SK-N-SH treated with all-trans-retinoic acid at 6 μM for 48 hours (cell line): ENCODE data around the gene MYOCD.

ENCODE experiments used
- ARNTL ChIP-seq: fragments of 450-650 bp; formaldehyde crosslinking; IDR thresholded peaks from 2 replicates; pipeline ENCODE4 v1.5.0; 2020; ENCODE audit warnings: low read depth, mild to moderate bottlenecking, moderate library complexity, borderline replicate concordance
- CSDC2 ChIP-seq: fragments of 250-450 bp; sonication (Bioruptor Pico); IDR thresholded peaks from 2 replicates; pipeline ENCODE4 v1.5.0; 2020; ENCODE audit warnings: mild to moderate bottlenecking, moderate library complexity
- ISL1 ChIP-seq: fragments of 250-450 bp; sonication (Bioruptor Pico); IDR thresholded peaks from 2 replicates; pipeline ENCODE4 v2.1.2; 2022; ENCODE audit warnings: mild to moderate bottlenecking, moderate library complexity
- RARB ChIP-seq: fragments of 250-450 bp; sonication (Bioruptor Pico); IDR thresholded peaks from 2 replicates; pipeline ENCODE4 v1.8.0; 2021; ENCODE audit warnings: mild to moderate bottlenecking, moderate library complexity
- TOX ChIP-seq: fragments of 250-450 bp; sonication (Bioruptor Pico); IDR thresholded peaks from 2 replicates; pipeline ENCODE4 v1.8.0; 2021; ENCODE audit warnings: mild to moderate bottlenecking, moderate library complexity, borderline replicate concordance
- ZC3H10 ChIP-seq: fragments of 250-450 bp; sonication (Bioruptor Pico); IDR thresholded peaks from 2 replicates; pipeline ENCODE4 v1.5.1; 2021; ENCODE audit warnings: mild to moderate bottlenecking, moderate library complexity
- ZFP3 ChIP-seq: fragments of 250-450 bp; sonication (Bioruptor Pico); IDR thresholded peaks from 2 replicates; pipeline ENCODE4 v1.5.0; 2020; ENCODE audit warnings: mild to moderate bottlenecking, moderate library complexity
- ZFP30 ChIP-seq: fragments of 450-650 bp; formaldehyde crosslinking; IDR thresholded peaks from 2 replicates; pipeline ENCODE4 v1.5.0; 2022; ENCODE audit warnings: mild to moderate bottlenecking, moderate library complexity
- TF ChIP-seq, protein P1 (sequence below): fragments of 250-450 bp; sonication (Bioruptor Pico); IDR thresholded peaks from 2 replicates; pipeline ENCODE4 v1.8.0; 2020; ENCODE audit warnings: mild to moderate bottlenecking, moderate library complexity, borderline replicate concordance
- TF ChIP-seq, protein P2 (sequence below): fragments of 250-450 bp; sonication (Bioruptor Pico); IDR thresholded peaks from 2 replicates; pipeline ENCODE4 v1.5.1; 2021; ENCODE audit warnings: mild to moderate bottlenecking, moderate library complexity
- TF ChIP-seq, protein P3 (sequence below): fragments of 250-450 bp; sonication (Bioruptor Pico); IDR thresholded peaks from 2 replicates; pipeline ENCODE4 v1.5.0; 2020; ENCODE audit warnings: mild to moderate bottlenecking, moderate library complexity

DNA sequence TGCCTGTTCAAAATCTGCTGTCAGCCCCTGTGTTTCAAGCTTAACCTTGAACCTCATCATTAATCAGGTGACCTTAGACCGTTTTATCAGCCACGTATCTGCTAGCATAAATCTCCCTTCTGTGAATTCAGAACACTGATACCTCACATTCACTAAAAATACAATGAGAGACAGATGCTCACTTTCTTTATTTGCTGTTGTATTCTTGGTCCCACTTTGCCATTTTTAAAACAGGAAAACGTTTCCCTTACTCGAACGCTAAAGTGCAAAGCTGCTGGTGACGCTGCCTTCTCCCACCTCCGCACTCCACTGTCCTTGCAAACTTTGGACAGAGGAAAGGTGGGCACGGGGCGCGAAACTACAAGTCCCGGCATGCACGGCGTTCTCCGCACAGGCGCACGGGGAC, 123.4 kb downstream of the MYOCD start:
- no peak for TF ChIP-seq ARNTL (CRISPR knock-in tag)
- TF ChIP-seq, protein P1, sequence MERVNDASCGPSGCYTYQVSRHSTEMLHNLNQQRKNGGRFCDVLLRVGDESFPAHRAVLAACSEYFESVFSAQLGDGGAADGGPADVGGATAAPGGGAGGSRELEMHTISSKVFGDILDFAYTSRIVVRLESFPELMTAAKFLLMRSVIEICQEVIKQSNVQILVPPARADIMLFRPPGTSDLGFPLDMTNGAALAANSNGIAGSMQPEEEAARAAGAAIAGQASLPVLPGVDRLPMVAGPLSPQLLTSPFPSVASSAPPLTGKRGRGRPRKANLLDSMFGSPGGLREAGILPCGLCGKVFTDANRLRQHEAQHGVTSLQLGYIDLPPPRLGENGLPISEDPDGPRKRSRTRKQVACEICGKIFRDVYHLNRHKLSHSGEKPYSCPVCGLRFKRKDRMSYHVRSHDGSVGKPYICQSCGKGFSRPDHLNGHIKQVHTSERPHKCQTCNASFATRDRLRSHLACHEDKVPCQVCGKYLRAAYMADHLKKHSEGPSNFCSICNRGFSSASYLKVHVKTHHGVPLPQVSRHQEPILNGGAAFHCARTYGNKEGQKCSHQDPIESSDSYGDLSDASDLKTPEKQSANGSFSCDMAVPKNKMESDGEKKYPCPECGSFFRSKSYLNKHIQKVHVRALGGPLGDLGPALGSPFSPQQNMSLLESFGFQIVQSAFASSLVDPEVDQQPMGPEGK (CRISPR knock-in tag): no peak
- TF ChIP-seq, protein P2, sequence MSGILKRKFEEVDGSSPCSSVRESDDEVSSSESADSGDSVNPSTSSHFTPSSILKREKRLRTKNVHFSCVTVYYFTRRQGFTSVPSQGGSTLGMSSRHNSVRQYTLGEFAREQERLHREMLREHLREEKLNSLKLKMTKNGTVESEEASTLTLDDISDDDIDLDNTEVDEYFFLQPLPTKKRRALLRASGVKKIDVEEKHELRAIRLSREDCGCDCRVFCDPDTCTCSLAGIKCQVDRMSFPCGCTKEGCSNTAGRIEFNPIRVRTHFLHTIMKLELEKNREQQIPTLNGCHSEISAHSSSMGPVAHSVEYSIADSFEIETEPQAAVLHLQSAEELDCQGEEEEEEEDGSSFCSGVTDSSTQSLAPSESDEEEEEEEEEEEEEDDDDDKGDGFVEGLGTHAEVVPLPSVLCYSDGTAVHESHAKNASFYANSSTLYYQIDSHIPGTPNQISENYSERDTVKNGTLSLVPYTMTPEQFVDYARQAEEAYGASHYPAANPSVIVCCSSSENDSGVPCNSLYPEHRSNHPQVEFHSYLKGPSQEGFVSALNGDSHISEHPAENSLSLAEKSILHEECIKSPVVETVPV: no peak
- TF ChIP-seq RARB (CRISPR knock-in tag): no peak
- TF ChIP-seq ZFP3 (CRISPR knock-in tag): no peak
- TF ChIP-seq ISL1 (CRISPR knock-in tag): no peak
- TF ChIP-seq ZFP30 (CRISPR knock-in tag): no peak
- TF ChIP-seq CSDC2 (CRISPR knock-in tag): no peak
- no peak for TF ChIP-seq TOX
- TF ChIP-seq, protein P3, sequence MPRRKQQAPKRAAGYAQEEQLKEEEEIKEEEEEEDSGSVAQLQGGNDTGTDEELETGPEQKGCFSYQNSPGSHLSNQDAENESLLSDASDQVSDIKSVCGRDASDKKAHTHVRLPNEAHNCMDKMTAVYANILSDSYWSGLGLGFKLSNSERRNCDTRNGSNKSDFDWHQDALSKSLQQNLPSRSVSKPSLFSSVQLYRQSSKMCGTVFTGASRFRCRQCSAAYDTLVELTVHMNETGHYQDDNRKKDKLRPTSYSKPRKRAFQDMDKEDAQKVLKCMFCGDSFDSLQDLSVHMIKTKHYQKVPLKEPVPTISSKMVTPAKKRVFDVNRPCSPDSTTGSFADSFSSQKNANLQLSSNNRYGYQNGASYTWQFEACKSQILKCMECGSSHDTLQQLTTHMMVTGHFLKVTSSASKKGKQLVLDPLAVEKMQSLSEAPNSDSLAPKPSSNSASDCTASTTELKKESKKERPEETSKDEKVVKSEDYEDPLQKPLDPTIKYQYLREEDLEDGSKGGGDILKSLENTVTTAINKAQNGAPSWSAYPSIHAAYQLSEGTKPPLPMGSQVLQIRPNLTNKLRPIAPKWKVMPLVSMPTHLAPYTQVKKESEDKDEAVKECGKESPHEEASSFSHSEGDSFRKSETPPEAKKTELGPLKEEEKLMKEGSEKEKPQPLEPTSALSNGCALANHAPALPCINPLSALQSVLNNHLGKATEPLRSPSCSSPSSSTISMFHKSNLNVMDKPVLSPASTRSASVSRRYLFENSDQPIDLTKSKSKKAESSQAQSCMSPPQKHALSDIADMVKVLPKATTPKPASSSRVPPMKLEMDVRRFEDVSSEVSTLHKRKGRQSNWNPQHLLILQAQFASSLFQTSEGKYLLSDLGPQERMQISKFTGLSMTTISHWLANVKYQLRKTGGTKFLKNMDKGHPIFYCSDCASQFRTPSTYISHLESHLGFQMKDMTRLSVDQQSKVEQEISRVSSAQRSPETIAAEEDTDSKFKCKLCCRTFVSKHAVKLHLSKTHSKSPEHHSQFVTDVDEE: no peak
- TF ChIP-seq ZC3H10 (CRISPR knock-in tag): no peak
